LNCAP (cell line): ENCODE results near the gene MTERF2.

Experiments used
- CTCF ChIP-seq: fragments of 450-650 bp; IDR thresholded peaks from 2 replicates; pipeline ENCODE4 v1.5.1; 2017; ENCODE audit warnings: mild to moderate bottlenecking

The MTERF2 gene

GRCh38 chr12:106982229-106982628 is 4.7 kb downstream of the MTERF2 start:
- no peak for TF ChIP-seq CTCF

GRCh38 chr12:106981788-106982187 is 5.2 kb downstream of the MTERF2 start:
- TF ChIP-seq CTCF: no peak

- no peak for TF ChIP-seq CTCF
Measured at GRCh38 chr12:106980944-106981343, 6.0 kb downstream of the MTERF2 start.

- TF ChIP-seq CTCF: no peak
Measured at GRCh38 chr12:106978035-106978800, 8.7 kb downstream of the MTERF2 start.

- no peak for TF ChIP-seq CTCF
Measured at GRCh38 chr12:106976668-106977067, 10.3 kb downstream of the MTERF2 start.

- TF ChIP-seq CTCF: no peak
Measured at GRCh38 chr12:106975993-106976658, 10.8 kb downstream of the MTERF2 start.

GRCh38 chr12:106975098-106975497 is 11.8 kb downstream of the MTERF2 start:
- no peak for TF ChIP-seq CTCF
